Measurements from ENCODE around the gene NELFE.
"Not testable (repeated sequence)": the region's sequence is repeated elsewhere in the genome, so short reads cannot be mapped to it uniquely, and the experiment has no call there.

The NELFE gene

DNA sequence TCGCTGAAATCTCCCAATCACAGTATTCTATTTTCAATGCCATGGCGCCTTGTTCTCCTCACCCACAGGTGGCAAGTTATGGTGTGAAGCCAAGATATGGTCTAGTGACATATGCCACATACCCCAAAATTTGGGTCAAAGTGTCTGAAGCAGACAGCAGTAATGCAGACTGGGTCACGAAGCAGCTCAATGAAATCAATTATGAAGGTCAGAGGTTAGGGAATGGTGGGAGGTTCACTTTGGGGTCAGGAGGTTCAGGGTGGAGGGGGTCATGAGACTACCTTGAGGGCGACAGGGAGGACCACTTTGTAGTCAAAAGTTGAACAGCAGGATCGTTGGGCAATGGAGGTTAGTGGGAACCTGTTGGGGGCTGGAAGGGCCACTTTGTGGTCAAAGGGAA, 10.5 kb downstream of the NELFE start:
- DNase-seq: no peak

DNA sequence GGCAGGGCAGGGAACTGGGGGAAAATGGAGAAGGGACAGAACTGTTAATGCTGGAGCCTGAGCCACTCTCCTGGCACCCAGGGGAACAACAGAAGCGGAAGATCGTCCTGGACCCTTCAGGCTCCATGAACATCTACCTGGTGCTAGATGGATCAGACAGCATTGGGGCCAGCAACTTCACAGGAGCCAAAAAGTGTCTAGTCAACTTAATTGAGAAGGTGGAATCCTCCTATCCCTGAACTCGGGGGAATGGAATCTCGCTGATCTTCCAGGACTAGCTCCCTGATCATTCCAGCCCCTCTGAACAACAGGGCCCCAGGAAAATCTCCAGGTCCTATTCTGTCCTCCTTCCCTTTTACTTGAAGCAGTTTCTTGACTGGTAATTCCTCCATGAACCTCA, 10.9 kb downstream of the NELFE start:
- DNase-seq: no peak

DNA sequence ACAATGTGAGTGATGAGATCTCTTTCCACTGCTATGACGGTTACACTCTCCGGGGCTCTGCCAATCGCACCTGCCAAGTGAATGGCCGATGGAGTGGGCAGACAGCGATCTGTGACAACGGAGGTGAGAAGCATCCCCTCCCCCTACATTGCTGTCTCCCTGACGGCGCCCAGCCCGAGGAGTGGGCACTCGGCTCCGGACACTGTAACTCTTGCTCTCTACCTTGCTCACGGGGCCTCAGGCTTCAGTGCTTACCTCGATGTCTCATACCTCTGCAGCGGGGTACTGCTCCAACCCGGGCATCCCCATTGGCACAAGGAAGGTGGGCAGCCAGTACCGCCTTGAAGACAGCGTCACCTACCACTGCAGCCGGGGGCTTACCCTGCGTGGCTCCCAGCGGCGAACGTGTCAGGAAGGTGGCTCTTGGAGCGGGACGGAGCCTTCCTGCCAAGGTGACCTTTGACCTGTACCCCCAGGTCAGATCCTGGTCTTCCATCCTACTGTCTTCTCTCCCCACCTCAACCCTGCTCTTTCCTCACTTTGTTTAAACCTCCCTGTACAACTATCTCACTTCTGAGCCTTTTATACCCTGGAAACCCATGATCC, 11.6 kb downstream of the NELFE start:
- no peak for DNase-seq

DNA sequence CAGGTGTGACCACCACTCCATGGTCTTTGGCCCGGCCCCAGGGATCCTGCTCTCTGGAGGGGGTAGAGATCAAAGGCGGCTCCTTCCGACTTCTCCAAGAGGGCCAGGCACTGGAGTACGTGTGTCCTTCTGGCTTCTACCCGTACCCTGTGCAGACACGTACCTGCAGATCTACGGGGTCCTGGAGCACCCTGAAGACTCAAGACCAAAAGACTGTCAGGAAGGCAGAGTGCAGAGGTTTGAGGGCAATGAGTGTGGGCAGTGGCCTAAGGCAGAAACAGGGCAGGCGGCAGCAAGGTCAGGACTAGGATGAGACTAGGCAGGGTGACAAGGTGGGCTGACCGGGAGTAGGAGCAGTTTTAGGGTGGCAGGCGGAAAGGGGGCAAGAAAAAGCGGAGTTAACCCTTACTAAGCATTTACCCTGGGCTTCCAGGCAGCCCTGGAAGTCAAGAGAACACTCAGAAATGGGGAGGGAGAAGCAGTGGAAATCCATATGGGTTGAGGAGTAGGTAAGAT, 12.3 kb downstream of the NELFE start:
- no peak for DNase-seq

DNA sequence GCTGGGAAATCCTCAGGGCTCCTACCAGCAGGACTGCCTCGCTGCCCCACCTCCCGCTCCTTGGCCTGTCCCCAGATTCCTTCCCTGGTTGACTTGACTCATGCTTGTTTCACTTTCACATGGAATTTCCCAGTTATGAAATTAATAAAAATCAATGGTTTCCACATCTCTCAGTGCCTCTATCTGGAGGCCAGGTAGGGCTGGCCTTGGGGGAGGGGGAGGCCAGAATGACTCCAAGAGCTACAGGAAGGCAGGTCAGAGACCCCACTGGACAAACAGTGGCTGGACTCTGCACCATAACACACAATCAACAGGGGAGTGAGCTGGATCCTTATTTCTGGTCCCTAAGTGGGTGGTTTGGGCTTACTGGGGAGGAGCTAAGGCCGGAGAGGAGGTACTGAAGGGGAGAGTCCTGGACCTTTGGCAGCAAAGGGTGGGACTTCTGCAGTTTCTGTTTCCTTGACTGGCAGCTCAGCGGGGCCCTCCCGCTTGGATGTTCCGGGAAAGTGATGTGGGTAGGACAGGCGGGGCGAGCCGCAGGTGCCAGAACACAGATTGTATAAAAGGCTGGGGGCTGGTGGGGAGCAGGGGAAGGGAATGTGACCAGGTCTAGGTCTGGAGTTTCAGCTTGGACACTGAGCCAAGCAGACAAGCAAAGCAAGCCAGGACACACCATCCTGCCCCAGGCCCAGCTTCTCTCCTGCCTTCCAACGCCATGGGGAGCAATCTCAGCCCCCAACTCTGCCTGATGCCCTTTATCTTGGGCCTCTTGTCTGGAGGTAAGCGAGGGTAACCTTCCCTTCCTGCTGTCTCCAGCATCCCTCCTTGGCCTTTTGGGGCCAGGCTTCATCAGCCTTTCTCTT, 13.0 kb downstream of the NELFE start, which contains the start of gene CFB:
Gene CFB, plus strand, starts transcription at position 589 of the 863 bp plus-strand sequence. Its CDS starts 127 bp downstream, at position 716.
- no peak for DNase-seq

DNA sequence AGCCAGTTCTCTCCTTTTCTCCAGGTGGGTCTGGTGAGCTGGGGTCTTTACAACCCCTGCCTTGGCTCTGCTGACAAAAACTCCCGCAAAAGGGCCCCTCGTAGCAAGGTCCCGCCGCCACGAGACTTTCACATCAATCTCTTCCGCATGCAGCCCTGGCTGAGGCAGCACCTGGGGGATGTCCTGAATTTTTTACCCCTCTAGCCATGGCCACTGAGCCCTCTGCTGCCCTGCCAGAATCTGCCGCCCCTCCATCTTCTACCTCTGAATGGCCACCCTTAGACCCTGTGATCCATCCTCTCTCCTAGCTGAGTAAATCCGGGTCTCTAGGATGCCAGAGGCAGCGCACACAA, 13.6 kb downstream of the NELFE start:
- no peak for DNase-seq

DNA sequence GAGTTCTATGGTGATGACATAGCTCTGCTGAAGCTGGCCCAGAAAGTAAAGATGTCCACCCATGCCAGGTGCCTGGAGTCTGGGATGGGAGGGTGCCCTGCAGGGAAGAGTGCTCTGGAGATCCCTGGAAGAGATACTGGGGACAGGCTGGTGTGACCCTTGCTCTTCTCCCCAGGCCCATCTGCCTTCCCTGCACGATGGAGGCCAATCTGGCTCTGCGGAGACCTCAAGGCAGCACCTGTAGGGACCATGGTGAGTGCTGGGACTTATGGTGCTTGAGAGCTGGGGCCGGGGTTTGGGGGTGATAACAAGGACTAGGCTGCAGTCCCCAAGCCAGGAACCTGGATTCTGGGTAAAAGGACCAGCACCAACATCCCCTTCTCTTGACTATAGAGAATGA, 15.0 kb downstream of the NELFE start:
- no peak for DNase-seq

DNA sequence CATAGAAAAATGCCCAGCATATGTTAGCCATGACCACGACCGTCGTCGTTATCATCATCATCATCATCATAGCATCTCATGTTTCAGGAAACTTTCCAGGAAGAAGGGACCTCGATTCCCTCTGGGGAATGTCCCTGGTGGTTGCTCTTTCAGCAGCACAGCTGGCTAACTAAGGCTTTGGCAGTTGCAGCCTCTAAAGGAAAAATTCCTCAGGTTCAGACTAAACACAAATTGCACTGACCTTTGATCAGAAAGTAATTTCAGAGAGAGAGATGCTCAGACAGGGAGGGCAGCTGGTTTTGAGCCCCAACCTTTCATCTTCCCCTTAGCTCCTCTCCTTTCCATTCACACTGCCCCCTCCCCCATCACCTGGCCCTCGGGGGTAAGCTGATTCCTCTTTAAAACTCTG, 18.5 kb downstream of the NELFE start:
- DNase-seq: no peak

DNA sequence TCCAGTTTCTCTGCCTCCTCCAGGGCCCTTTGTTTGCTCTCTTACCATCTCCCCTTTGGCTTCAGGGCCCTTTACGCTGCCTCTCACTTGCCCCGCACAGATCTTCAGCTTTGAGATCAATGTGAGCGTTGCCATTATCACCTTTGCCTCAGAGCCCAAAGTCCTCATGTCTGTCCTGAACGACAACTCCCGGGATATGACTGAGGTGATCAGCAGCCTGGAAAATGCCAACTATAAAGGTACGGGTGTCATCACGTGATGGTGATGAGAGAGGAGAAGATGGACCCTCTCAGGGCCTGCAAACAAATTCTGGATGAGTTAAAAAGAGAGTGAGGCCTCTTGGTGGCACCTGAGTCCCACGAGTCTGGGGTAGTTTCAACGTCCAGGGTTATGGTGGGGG, 22.9 kb downstream of the NELFE start:
- DNase-seq: no peak

DNA sequence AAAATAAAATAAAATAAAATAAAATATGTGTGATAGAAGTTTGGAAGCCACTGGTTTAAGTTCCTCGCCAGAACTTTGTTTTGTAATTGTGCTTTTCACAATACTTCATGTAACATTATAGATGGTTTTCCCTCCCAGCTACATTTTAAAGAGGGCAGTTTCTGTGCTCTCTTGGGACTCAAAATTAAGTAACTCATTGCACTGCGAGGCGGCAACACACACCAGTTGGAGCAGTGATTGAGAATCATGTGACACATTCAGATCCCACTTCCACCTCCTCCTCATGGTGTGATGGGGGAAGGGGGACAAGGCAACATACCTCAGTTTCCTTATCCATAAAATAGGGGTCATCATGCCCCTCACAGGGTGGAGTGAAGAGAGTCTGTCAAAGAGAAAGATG, 23.8 kb downstream of the NELFE start:
- no peak for DNase-seq

DNA sequence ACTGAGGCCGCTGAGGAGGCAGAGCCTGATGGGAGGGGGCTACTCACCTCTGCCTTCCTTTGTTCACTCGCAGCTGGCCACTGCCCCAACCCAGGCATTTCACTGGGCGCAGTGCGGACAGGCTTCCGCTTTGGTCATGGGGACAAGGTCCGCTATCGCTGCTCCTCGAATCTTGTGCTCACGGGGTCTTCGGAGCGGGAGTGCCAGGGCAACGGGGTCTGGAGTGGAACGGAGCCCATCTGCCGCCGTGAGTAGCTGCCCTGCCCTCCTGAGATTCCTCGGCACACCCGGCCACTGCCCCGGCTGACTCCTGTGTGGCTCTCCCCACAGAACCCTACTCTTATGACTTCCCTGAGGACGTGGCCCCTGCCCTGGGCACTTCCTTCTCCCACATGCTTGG, 25.2 kb downstream of the NELFE start:
- no peak for DNase-seq

DNA sequence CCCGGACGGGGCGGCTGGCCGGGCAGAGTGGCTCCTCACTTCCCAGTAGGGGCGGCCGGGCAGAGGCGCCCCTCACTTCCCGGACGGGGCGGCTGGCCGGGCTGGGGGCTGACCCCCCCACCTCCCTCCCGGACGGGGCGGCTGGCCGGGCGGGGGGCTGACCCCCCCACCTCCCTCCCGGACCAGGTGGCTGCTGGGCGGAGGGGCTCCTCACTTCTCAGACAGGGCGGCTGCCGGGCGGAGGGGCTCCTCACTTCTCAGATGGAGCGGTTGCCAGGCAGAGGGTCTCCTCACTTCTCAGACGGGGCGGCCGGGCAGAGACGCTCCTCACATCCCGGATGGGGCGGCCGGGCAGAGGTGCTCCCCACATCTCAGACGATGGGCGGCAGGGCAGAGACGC, 26.6 kb downstream of the NELFE start:
- DNase-seq: not testable (repeated sequence)

DNA sequence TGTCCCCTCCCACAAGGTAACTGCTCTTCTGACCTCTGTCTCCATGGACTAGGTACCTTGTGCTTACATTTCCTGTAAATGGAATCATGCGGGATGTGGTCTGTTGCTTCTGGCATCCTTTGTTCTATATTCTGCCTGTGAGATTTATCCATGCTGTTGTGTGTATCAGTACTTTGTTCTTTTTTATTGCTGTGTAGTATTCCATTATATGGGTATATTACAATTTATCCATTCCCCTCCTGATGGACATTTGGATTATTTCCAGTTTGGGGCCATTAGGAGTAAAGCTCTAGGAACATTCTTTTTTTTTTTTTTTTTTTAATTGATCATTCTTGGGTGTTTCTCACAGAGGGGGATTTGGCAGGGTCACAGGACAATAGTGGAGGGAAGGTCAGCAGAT, 27.8 kb downstream of the NELFE start:
- DNase-seq: no peak

DNA sequence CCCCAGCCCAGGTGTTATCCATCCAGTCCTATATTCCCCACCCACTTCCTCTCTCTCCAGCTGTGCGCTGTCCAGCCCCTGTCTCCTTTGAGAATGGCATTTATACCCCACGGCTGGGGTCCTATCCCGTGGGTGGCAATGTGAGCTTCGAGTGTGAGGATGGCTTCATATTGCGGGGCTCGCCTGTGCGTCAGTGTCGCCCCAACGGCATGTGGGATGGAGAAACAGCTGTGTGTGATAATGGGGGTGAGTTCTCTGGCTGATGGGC, 30.2 kb downstream of the NELFE start:
- DNase-seq: no peak

DNA sequence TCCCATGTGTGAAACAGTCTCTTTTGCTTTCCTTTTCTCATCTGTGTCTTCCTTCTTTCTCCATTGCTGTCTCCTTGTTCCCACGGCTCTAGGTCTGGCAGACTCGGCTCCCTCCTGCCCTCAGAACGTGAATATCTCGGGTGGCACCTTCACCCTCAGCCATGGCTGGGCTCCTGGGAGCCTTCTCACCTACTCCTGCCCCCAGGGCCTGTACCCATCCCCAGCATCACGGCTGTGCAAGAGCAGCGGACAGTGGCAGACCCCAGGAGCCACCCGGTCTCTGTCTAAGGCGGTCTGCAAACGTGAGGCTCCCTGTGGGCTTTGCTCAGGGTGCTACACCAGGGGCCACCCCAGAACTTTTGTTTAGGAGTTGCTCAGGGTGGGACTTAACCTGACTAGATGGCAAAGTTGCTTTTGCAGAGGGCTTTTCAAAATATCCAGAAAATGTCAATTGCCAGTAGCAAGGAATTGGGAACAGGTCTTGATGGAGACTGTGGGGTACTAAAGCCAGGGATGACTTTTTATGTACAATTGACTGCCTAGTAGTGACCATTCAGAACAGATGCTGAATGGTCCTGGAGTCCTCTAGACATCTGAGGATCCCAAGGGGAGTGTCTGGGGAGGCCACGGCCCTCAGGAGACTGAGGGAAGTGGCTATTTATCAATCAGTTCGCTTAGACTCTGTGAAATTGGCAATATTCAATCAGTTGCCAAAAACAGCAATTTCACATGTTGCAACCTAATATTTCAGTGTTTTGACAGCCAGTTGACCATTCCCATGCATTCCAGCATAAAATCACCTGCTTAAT, 30.7 kb downstream of the NELFE start:
- DNase-seq: no peak

DNA sequence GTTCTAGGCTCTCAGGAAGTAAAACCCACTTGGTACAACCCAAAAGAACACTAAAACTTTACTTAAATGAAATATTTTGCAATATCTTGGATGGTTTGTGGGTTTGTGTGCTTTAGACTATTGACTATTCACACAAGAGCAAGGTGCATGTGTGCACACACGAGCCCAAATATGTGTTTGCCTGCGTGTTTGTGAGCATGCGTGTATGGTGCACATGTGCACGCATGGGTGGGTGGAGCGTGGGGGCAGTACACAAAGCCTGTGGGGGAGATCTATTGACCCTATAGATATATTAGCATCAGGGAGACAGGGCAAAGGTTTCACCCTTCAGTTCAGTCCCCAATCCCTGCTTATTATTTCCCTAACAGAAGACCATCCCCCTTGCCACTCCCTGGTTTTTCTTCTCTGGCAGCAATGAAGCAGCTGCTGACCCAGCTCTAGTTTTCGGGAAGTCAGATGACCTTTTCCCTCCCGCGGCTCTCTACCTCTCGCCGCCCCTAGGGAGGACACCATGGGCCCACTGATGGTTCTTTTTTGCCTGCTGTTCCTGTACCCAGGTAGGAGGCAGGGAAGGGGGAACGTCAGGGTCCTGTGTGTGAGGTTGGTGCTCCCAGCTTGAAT, 31.4 kb downstream of the NELFE start, which contains the start of gene C2:
Gene C2, plus strand, starts transcription at position 476 of the 621 bp plus-strand sequence. Its CDS starts 36 bp downstream, at position 512.
- DNase-seq: no peak

DNA sequence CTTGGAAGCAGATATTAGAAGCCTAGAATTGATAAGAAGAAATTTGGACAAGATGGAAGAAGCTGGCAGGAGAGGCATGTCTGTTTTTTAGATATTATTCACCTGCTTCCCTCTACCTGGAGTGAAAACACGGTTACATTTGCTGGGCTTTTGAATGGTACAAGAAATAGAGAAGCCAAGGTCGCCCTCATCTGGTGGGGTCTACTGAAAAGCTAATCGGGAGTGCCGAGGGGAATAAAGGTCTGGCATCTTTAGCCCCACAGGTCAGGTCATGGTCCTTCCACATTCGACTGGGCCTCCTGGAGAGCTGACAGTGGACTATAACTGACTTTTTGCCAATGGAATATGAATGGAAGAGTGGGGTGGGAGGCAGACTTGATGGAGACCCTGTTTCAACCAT, 35.8 kb downstream of the NELFE start:
- DNase-seq: no peak

DNA sequence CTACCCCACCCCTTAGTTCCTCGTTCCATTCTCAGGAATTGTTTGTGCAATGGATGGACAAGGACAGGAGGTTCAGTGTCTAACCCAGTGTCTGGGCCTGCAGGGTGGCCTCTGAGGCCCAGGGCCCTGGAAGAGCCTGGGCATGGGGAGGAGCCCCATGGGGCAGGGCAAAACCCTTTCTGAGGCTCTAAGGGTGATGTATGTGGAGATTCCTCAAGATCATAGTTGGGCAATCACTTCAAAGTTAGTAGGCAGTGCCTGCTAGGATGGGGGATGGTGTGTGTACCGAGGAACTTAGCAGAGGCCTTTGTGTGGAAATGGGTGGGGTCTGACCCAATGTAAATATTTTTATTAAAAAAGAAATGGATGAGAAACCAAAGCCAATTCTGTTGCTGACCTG, 38.0 kb downstream of the NELFE start:
- DNase-seq: no peak

DNA sequence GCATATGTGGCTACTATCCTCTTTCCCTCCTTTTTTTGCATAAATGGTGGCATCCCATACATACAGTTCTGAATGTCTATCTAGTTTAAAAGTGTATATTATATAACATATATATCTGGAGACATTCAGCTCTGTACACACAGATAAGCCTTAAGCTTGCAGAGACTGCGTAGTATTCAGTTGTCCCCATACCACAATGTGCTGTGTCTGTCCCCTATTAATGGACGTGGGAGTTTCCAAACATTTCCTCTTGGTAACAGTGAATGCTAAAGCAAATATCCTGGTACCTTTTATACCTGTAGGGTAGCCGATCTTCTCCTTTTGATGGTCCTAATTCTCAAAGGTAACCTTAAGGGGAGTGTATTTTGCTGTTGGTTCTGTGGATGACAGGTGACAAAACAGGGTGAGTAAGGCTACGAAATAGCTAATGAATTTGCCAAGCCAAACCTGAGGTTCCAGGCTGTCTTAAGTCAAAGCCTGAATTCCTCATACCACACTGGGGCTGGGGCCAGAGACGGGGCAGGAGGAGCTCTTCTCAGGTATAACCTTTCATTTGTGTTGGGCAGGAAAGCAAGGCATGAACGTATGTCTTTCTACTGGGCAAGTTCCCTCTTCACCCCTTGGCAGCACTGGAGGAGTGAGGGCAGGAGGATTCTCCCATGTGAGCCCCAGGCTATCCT, 39.0 kb downstream of the NELFE start:
- DNase-seq: no peak

DNA sequence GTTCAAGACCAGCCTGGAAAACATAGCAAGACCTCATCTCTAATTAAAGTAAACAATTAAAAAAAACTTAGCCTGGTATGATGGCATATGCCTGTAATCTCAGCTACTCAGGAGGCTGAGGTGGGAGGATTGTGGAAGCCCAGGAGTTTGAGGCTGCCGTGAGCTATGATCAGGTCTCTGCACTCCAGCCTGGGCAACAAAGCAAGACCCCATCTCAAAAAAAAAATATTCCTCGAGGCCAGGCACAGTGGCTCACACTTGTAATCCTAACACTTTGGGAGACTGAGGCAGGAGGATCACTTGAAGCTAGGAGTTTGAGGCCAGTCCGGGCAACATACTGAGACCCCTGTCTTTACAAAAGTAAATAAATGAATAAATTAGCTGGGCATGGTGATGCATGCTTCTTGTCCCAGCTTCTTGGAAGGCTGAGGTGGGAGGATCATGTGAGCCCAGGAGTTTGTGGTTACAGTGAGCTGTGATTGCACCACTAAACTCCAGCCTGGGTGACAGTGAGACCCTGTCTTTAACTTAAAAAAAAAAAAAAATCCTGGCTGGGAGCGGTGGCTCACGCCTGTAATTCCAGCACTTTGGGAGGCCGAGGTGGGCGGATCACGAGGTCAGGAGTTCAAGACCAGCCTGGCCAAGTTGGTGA, 40.6 kb downstream of the NELFE start:
- no peak for DNase-seq

DNA sequence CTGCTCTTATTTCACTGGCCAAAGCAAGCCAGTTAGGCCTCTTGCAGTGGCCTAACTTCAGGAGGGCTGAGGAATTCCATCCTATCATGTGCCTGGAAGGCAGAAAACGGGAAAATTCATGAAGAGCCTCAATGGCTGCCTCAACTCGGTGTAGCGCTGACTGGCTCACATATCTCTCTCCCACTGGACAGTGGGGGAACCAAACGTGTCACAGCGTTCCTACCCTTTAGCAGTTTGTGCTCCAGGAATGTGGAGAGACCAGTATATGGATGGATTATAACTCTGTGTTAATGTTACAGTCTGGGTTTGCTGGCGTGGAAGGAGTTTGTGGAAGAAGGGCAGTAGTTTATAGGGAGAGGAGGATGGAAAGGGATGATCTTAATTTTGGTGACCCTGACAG, 43.0 kb downstream of the NELFE start:
- no peak for DNase-seq

DNA sequence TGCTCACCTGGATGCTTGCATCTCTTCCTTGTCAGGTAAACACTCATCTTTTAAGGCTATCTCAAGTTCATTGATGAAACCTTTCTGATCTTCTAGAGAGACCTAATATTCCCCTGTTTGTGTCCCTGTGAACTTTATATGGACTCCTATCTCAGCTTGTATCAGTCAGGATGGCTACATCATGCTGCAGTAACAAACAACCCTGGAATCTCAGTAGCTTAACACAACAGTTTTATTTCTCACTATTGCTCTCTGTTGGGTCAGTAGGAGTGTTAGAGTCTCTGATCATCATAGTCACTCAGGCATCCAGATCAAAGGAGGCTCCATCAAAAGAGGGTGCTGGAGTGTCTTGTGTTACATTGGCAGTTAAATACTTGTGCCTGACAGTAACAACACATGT, 43.4 kb downstream of the NELFE start:
- DNase-seq: no peak

All from SW 1271 (cell line).